Fibroblast of lung (primary cell): ENCODE measurements around the gene CC2D2B.

ENCODE experiments used
- EZH2 ChIP-seq: IDR thresholded peaks from 2 replicates; pipeline ENCODE4 v1.5.1; 2012; ENCODE audit warnings: low read length, control low read depth, mild to moderate bottlenecking; ENCODE audit errors: missing control alignments
- TF ChIP-seq, protein P1 (sequence below), 2 donors: IDR thresholded peaks in 1 of 2; conservative IDR thresholded peaks in 1 of 2; 1 replicate in 1 of 2; 2 replicates in 1 of 2; pipeline ENCODE4 v1.5.1; 2011 to 2012; ENCODE audit warnings: low read length in 2 of 2, control low read depth in 1 of 2, inconsistent platforms in 1 of 2, low read depth in 1 of 2, mild to moderate bottlenecking in 1 of 2

GRCh38 chr10:95867866-95868265 lies 39.9 kb upstream of the CC2D2B start:
- TF ChIP-seq, protein P1, sequence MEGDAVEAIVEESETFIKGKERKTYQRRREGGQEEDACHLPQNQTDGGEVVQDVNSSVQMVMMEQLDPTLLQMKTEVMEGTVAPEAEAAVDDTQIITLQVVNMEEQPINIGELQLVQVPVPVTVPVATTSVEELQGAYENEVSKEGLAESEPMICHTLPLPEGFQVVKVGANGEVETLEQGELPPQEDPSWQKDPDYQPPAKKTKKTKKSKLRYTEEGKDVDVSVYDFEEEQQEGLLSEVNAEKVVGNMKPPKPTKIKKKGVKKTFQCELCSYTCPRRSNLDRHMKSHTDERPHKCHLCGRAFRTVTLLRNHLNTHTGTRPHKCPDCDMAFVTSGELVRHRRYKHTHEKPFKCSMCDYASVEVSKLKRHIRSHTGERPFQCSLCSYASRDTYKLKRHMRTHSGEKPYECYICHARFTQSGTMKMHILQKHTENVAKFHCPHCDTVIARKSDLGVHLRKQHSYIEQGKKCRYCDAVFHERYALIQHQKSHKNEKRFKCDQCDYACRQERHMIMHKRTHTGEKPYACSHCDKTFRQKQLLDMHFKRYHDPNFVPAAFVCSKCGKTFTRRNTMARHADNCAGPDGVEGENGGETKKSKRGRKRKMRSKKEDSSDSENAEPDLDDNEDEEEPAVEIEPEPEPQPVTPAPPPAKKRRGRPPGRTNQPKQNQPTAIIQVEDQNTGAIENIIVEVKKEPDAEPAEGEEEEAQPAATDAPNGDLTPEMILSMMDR (conservative IDR thresholded peaks at IDR 0.05 in 1 of 2, IDR thresholded peaks at IDR 0.05 in 1 of 2; ENCODE audit: low read depth in 1 of 2, low read length in 2 of 2): no peak
- TF ChIP-seq EZH2: no peak
